Measurements from ENCODE around the gene AVEN. TPM values are rescaled to one million over a fixed set of nuclear protein-coding genes. Genes with fewer than 3 reads are reported as not detected.

AVEN gene
- total and polyA plus RNA-seq, 2 donors from 2014 or later, result 6.4 to 7.1 TPM

DNA sequence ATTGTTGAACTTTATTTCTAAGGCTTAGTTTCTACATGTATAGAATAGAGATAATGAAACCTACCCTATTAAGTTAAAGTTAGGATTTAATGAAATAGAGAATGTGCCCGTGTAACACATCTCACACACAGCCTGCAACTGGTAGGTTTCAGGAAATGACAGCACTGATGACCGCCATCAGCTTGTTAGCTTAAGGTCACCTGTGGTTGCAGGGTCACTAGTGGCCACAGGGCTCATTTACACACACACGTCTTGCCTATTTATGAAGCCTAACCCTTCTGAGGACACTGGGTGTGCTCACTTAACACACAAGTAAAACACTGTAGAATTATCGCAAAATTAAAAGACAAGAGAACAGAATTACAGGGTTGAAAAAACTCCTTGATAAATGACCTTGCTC is 50.6 kb downstream of the AVEN start:
- H3K4me1 ChIP-seq (ENCODE audit: control insufficient read depth in 2 of 3, insufficient read depth in 2 of 3, low read depth in 1 of 3, low read length in 3 of 3), result no peaks in the 10 kb centered on the region
- H3K36me3 ChIP-seq (ENCODE audit: control insufficient read depth in 2 of 3, insufficient read depth in 3 of 3, low read length in 3 of 3), result no peaks in the 10 kb centered on the region
- TF ChIP-seq, protein P1, sequence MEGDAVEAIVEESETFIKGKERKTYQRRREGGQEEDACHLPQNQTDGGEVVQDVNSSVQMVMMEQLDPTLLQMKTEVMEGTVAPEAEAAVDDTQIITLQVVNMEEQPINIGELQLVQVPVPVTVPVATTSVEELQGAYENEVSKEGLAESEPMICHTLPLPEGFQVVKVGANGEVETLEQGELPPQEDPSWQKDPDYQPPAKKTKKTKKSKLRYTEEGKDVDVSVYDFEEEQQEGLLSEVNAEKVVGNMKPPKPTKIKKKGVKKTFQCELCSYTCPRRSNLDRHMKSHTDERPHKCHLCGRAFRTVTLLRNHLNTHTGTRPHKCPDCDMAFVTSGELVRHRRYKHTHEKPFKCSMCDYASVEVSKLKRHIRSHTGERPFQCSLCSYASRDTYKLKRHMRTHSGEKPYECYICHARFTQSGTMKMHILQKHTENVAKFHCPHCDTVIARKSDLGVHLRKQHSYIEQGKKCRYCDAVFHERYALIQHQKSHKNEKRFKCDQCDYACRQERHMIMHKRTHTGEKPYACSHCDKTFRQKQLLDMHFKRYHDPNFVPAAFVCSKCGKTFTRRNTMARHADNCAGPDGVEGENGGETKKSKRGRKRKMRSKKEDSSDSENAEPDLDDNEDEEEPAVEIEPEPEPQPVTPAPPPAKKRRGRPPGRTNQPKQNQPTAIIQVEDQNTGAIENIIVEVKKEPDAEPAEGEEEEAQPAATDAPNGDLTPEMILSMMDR (IDR thresholded peaks at IDR 0.05; ENCODE audit: borderline replicate concordance, extremely low read depth, insufficient read depth), result no peak
- intact Hi-C loops (cut with DNase I), result no loop called here
- no peak overlapping the region for H3K4me3 ChIP-seq (ENCODE audit: low read length in 3 of 3)
- H3K9ac ChIP-seq (ENCODE audit: low read length in 3 of 3), result no peak overlapping the region
- DNase-seq, result no peak
- H3K27me3 ChIP-seq (ENCODE audit: control insufficient read depth, insufficient read depth, low read length), result no peaks in the 10 kb centered on the region
- FAIRE-seq, result no peak
- no peaks in the 10 kb centered on the region for H3K9me3 ChIP-seq (ENCODE audit: control insufficient read depth in 2 of 3, insufficient read depth in 1 of 3, low read length in 3 of 3)
- no peak overlapping the region for H3K27ac ChIP-seq (ENCODE audit: low read depth in 2 of 2, low read length in 2 of 2)

DNA sequence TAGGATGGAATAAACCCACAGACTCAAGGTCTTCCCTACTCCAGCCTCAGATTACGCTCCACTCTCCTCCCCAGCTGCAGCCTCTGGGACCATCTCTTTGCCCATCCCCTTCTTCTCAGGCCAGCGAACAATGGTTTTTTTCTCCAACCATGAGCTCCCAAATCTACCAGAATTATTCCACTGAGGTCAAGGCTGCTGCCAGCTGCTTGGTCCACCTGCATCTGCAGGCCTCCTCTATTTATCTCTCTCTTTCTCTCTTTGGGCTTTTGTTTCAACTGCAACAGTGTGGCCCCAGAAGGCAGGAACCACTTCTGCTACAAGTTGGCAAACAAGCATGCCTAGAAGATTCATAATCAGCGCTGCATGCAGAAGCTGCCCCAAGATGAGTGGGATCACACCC is 51.6 kb downstream of the AVEN start:
- TF ChIP-seq, protein P1 (IDR thresholded peaks at IDR 0.05; ENCODE audit: borderline replicate concordance, extremely low read depth, insufficient read depth), result no peak
- H3K4me3 ChIP-seq (ENCODE audit: low read length in 3 of 3), result no peak overlapping the region
- H3K9me3 ChIP-seq (ENCODE audit: control insufficient read depth in 2 of 3, insufficient read depth in 1 of 3, low read length in 3 of 3), result no peaks in the 10 kb centered on the region
- no peak for FAIRE-seq
- intact Hi-C loops (cut with DNase I), result no loop called here
- no peaks in the 10 kb centered on the region for H3K36me3 ChIP-seq (ENCODE audit: control insufficient read depth in 2 of 3, insufficient read depth in 3 of 3, low read length in 3 of 3)
- DNase-seq, result no peak
- H3K27me3 ChIP-seq (ENCODE audit: control insufficient read depth, insufficient read depth, low read length), result no peaks in the 10 kb centered on the region
- no peak overlapping the region for H3K9ac ChIP-seq (ENCODE audit: low read length in 3 of 3)
- no peaks in the 10 kb centered on the region for H3K4me1 ChIP-seq (ENCODE audit: control insufficient read depth in 2 of 3, insufficient read depth in 2 of 3, low read depth in 1 of 3, low read length in 3 of 3)
- H3K27ac ChIP-seq (ENCODE audit: low read depth in 2 of 2, low read length in 2 of 2), result no peak overlapping the region

DNA sequence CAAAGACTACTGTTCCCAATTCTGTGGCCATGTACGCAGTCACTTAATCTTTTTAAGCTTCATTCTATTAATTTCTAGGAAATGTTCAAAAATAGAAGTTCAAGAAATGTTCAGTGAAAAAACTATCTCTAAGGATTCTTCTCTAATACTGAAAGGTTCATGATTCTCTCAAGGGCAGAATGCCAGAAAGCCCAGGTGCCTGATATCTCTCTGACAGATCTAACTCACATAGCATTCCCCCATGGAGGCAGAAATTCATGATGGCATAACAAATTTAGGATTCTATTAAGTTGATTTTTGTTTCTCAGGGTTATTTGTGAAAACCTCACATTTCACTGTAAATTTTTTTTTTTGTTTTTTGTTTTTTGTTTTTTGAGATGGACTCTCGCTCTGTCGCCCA is 53.3 kb downstream of the AVEN start:
- H3K4me1 ChIP-seq (ENCODE audit: control insufficient read depth in 2 of 3, insufficient read depth in 2 of 3, low read depth in 1 of 3, low read length in 3 of 3), result no peaks in the 10 kb centered on the region
- DNase-seq, result no peak
- TF ChIP-seq, protein P1 (IDR thresholded peaks at IDR 0.05; ENCODE audit: borderline replicate concordance, extremely low read depth, insufficient read depth), result no peak
- H3K27ac ChIP-seq (ENCODE audit: low read depth in 2 of 2, low read length in 2 of 2), result no peak overlapping the region
- FAIRE-seq, result no peak
- H3K9ac ChIP-seq (ENCODE audit: low read length in 3 of 3), result no peak overlapping the region
- no peaks in the 10 kb centered on the region for H3K36me3 ChIP-seq (ENCODE audit: control insufficient read depth in 2 of 3, insufficient read depth in 3 of 3, low read length in 3 of 3)
- no peak overlapping the region for H3K4me3 ChIP-seq (ENCODE audit: low read length in 3 of 3)
- H3K27me3 ChIP-seq (ENCODE audit: control insufficient read depth, insufficient read depth, low read length), result no peaks in the 10 kb centered on the region
- intact Hi-C loops (cut with DNase I), result no loop called here
- no peaks in the 10 kb centered on the region for H3K9me3 ChIP-seq (ENCODE audit: control insufficient read depth in 2 of 3, insufficient read depth in 1 of 3, low read length in 3 of 3)

DNA sequence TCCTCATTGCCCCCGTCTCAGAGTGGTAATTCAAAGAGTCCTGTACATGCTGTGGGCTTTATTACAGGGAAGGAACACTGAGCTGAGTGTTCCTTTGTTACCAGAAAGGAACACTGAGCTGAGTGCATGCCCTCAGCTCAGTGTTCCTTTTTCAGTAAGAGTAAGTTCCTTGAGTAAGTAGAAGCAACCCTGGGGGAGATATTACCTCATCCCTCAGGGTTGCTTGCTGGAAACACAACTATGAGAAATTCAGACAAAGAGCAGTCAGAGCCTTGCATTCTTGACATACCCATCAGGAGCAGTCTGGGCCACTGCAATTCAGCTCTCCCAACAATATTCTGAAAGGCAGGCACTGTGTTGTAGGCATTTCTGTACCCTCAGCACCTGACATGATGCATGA is 53.7 kb downstream of the AVEN start:
- H3K9ac ChIP-seq (ENCODE audit: low read length in 3 of 3), result no peak overlapping the region
- no peak for DNase-seq
- no peaks in the 10 kb centered on the region for H3K27me3 ChIP-seq (ENCODE audit: control insufficient read depth, insufficient read depth, low read length)
- H3K27ac ChIP-seq (ENCODE audit: low read depth in 2 of 2, low read length in 2 of 2), result no peak overlapping the region
- no peaks in the 10 kb centered on the region for H3K9me3 ChIP-seq (ENCODE audit: control insufficient read depth in 2 of 3, insufficient read depth in 1 of 3, low read length in 3 of 3)
- FAIRE-seq, result no peak
- H3K4me1 ChIP-seq (ENCODE audit: control insufficient read depth in 2 of 3, insufficient read depth in 2 of 3, low read depth in 1 of 3, low read length in 3 of 3), result no peaks in the 10 kb centered on the region
- H3K36me3 ChIP-seq (ENCODE audit: control insufficient read depth in 2 of 3, insufficient read depth in 3 of 3, low read length in 3 of 3), result no peaks in the 10 kb centered on the region
- TF ChIP-seq, protein P1 (IDR thresholded peaks at IDR 0.05; ENCODE audit: borderline replicate concordance, extremely low read depth, insufficient read depth), result no peak
- H3K4me3 ChIP-seq (ENCODE audit: low read length in 3 of 3), result no peak overlapping the region
- intact Hi-C loops (cut with DNase I), result no loop called here
